Measurements from ENCODE around the gene DDIT4. TPM values are rescaled to one million over a fixed set of nuclear protein-coding genes. Genes with fewer than 3 reads are reported as not detected.

The DDIT4 gene
- total RNA-seq, 4 donors from 2014 or later, result 77.4 to 247 (median 146) TPM

- intact Hi-C loops (cut with DNase I), result no loop called here
- Histone ChIP-seq H3K4me3 (no peak overlapping the region), H3K27me3 (no peaks in the 10 kb centered on the region), H3K36me3 (no peaks in the 10 kb centered on the region), H3K9me3 (no peaks in the 10 kb centered on the region), H3K27ac (replicated peaks in 1 of 4) (no peak overlapping the region), H3K4me1 (peaks cover 32 to 36% (median 33%) of the 10 kb centered on the region in 4 donors)
- 100% methylated on average over 1 of the region's 1 CpG for WGBS
- TF ChIP-seq POLR2A (IDR thresholded peaks at IDR 0.05; ENCODE audit: low read depth) (no peak), EP300 (IDR thresholded peaks at IDR 0.05) (no peak), CTCF (IDR thresholded peaks at IDR 0.05) (no peak), POLR2AphosphoS5 (IDR thresholded peaks at IDR 0.05) (no peak)
- DNase-seq (ENCODE audit: extremely low spot score), result no peak
Measured at GRCh38 chr10:72264536-72264935, 9.2 kb upstream of the DDIT4 start.

GRCh38 chr10:72265508-72265907 lies 8.2 kb upstream of the DDIT4 start:
- no peak overlapping the region for H3K4me3 ChIP-seq
- no peaks in the 10 kb centered on the region for H3K9me3 ChIP-seq
- intact Hi-C loops (cut with DNase I), result no loop called here
- TF ChIP-seq POLR2AphosphoS5 (IDR thresholded peaks at IDR 0.05), result no peak
- TF ChIP-seq POLR2A (IDR thresholded peaks at IDR 0.05; ENCODE audit: low read depth), result no peak
- TF ChIP-seq EP300 (IDR thresholded peaks at IDR 0.05), result no peak
- TF ChIP-seq CTCF (IDR thresholded peaks at IDR 0.05), result no peak
- no peak overlapping the region for H3K27ac ChIP-seq (replicated peaks in 1 of 4)
- DNase-seq (ENCODE audit: extremely low spot score), result no peak
- H3K4me1 ChIP-seq, result peaks cover 22 to 26% (median 24%) of the 10 kb centered on the region in 4 donors
- whole genome bisulfite sequencing, result 87% methylated on average over 6 of the region's 6 CpGs
- H3K36me3 ChIP-seq, result no peaks in the 10 kb centered on the region
- H3K27me3 ChIP-seq, result no peaks in the 10 kb centered on the region

GRCh38 chr10:72265990-72266865 lies 7.5 kb upstream of the DDIT4 start:
- H3K4me1 ChIP-seq, result peaks cover 15 to 19% (median 18%) of the 10 kb centered on the region in 4 donors
- H3K9me3 ChIP-seq, result no peaks in the 10 kb centered on the region
- no peak overlapping the region for H3K27ac ChIP-seq (replicated peaks in 1 of 4)
- no peak for DNase-seq (ENCODE audit: extremely low spot score)
- intact Hi-C loops (cut with DNase I), result no loop called here
- WGBS, result 90% methylated on average over 11 of the region's 11 CpGs
- H3K36me3 ChIP-seq, result no peaks in the 10 kb centered on the region
- no peak for TF ChIP-seq POLR2AphosphoS5 (IDR thresholded peaks at IDR 0.05)
- no peak for TF ChIP-seq POLR2A (IDR thresholded peaks at IDR 0.05; ENCODE audit: low read depth)
- no peak for TF ChIP-seq CTCF (IDR thresholded peaks at IDR 0.05)
- TF ChIP-seq EP300 (IDR thresholded peaks at IDR 0.05), result no peak
- no peak overlapping the region for H3K4me3 ChIP-seq
- H3K27me3 ChIP-seq, result no peaks in the 10 kb centered on the region

GRCh38 chr10:72267381-72267780 lies 6.3 kb upstream of the DDIT4 start:
- intact Hi-C loops (cut with DNase I), result no loop called here

More at GRCh38 chr10:72267381-72267780, 6.3 kb upstream of the DDIT4 start:
- DNase-seq (ENCODE audit: extremely low spot score), result no peak
- WGBS, result 89% methylated on average over 6 of the region's 6 CpGs
- H3K4me1 ChIP-seq, result peaks cover 13 to 18% (median 14%) of the 10 kb centered on the region in 4 donors
- no peaks in the 10 kb centered on the region for H3K9me3 ChIP-seq
- no peak overlapping the region for H3K4me3 ChIP-seq
- H3K27me3 ChIP-seq, result no peaks in the 10 kb centered on the region
- no peak for TF ChIP-seq EP300 (IDR thresholded peaks at IDR 0.05)
- no peak for TF ChIP-seq POLR2A (IDR thresholded peaks at IDR 0.05; ENCODE audit: low read depth)
- no peak for TF ChIP-seq CTCF (IDR thresholded peaks at IDR 0.05)
- TF ChIP-seq POLR2AphosphoS5 (IDR thresholded peaks at IDR 0.05), result no peak
- H3K36me3 ChIP-seq, result no peaks in the 10 kb centered on the region
- H3K27ac ChIP-seq (replicated peaks in 1 of 4), result no peak overlapping the region
